Brain microvascular endothelial cell (primary cell): ENCODE measurements around the gene SMYD4.

ENCODE experiments used
- DNase-seq: peaks from one replicate; pipeline ENCODE4 v3.0.0-alpha.2; 2020
- H3K27ac ChIP-seq: fragments of 250-450 bp; sonication (Bioruptor Pico); 2 replicates; pipeline ENCODE4 v1.5.1; 2020; ENCODE audit warnings: mild to moderate bottlenecking, moderate library complexity
- H3K27me3 ChIP-seq: fragments of 250-450 bp; sonication (Bioruptor Pico); replicated peaks from 2 replicates; pipeline ENCODE4 v1.5.1; 2020; ENCODE audit warnings: mild to moderate bottlenecking
- H3K36me3 ChIP-seq: fragments of 250-450 bp; sonication (Bioruptor Pico); replicated peaks from 2 replicates; pipeline ENCODE4 v1.5.1; 2020; ENCODE audit warnings: mild to moderate bottlenecking
- H3K4me3 ChIP-seq: 2 replicates; pipeline ENCODE4 v1.5.1; 2011; ENCODE audit warnings: low read depth, mild to moderate bottlenecking, control low read depth, low read length, moderate library complexity
- in situ Hi-C: cut with HindIII; loops from 2 replicates; pipeline ENCODE4 v1.10.0; 2017; ENCODE audit warnings: low sequenced_read_pairs, low pct_ligation_motif_present
- TF ChIP-seq, protein P1 (sequence below): IDR thresholded peaks from 2 replicates; pipeline ENCODE4 v1.5.1; 2011; ENCODE audit warnings: low read depth, mild to moderate bottlenecking, moderate library complexity, low read length, control low read depth, inconsistent platforms; ENCODE audit errors: missing control alignments

Gene SMYD4

GRCh38 chr17:1755252-1755826, 74.4 kb downstream of the SMYD4 start:
- Histone ChIP-seq H3K36me3 (no peaks in the 10 kb centered on the region), H3K27me3 (no peaks in the 10 kb centered on the region), H3K4me3 (no peak overlapping the region), H3K27ac (no peak overlapping the region)
- DNase-seq = no peak
- in situ Hi-C loops = no loop called here
- TF ChIP-seq, protein P1, sequence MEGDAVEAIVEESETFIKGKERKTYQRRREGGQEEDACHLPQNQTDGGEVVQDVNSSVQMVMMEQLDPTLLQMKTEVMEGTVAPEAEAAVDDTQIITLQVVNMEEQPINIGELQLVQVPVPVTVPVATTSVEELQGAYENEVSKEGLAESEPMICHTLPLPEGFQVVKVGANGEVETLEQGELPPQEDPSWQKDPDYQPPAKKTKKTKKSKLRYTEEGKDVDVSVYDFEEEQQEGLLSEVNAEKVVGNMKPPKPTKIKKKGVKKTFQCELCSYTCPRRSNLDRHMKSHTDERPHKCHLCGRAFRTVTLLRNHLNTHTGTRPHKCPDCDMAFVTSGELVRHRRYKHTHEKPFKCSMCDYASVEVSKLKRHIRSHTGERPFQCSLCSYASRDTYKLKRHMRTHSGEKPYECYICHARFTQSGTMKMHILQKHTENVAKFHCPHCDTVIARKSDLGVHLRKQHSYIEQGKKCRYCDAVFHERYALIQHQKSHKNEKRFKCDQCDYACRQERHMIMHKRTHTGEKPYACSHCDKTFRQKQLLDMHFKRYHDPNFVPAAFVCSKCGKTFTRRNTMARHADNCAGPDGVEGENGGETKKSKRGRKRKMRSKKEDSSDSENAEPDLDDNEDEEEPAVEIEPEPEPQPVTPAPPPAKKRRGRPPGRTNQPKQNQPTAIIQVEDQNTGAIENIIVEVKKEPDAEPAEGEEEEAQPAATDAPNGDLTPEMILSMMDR = no peak

GRCh38 chr17:1754430-1755112, 75.1 kb downstream of the SMYD4 start:
- in situ Hi-C loops = no loop called here
- H3K27me3 ChIP-seq = no peaks in the 10 kb centered on the region
- H3K4me3 ChIP-seq = no peak overlapping the region
- H3K36me3 ChIP-seq = no peaks in the 10 kb centered on the region
- DNase-seq = no peak
- no peak overlapping the region for H3K27ac ChIP-seq
- TF ChIP-seq, protein P1 = no peak

- Histone ChIP-seq H3K36me3 (no peaks in the 10 kb centered on the region), H3K4me3 (no peak overlapping the region), H3K27me3 (no peaks in the 10 kb centered on the region), H3K27ac (no peak overlapping the region)
- in situ Hi-C loops = no loop called here
- no peak for DNase-seq
- TF ChIP-seq, protein P1 = no peak
Measured at GRCh38 chr17:1753767-1754429, 75.8 kb downstream of the SMYD4 start.

GRCh38 chr17:1752425-1753262, 77.1 kb downstream of the SMYD4 start:
- Histone ChIP-seq H3K27me3 (no peaks in the 10 kb centered on the region), H3K4me3 (no peak overlapping the region), H3K27ac (no peak overlapping the region), H3K36me3 (no peaks in the 10 kb centered on the region)
- in situ Hi-C loops = no loop called here
- TF ChIP-seq, protein P1 = no peak
- no peak for DNase-seq

GRCh38 chr17:1750628-1751027, 79.1 kb downstream of the SMYD4 start:
- TF ChIP-seq, protein P1 = no peak
- H3K36me3 ChIP-seq = no peaks in the 10 kb centered on the region
- in situ Hi-C loops = no loop called here
- H3K27me3 ChIP-seq = no peaks in the 10 kb centered on the region
- H3K27ac ChIP-seq = no peak overlapping the region
- DNase-seq = no peak
- no peak overlapping the region for H3K4me3 ChIP-seq
